ENCODE results near the gene BEGAIN. TPM values are rescaled to one million over a fixed set of nuclear protein-coding genes. Genes with fewer than 3 reads are reported as not detected.

Gene BEGAIN
- total RNA-seq, 4 donors from 2014 or later, result 0.51 to 1.8 TPM; not detected in 2

GRCh38 chr14:100560471-100560870 lies 26.7 kb downstream of the BEGAIN start:
- TF ChIP-seq CTCF (IDR thresholded peaks at IDR 0.05; ENCODE audit: low read depth), result no peak

GRCh38 chr14:100559455-100559854 lies 27.8 kb downstream of the BEGAIN start:
- no peak for TF ChIP-seq CTCF (IDR thresholded peaks at IDR 0.05; ENCODE audit: low read depth)

GRCh38 chr14:100558966-100559365 lies 28.3 kb downstream of the BEGAIN start:
- no peak for TF ChIP-seq CTCF (IDR thresholded peaks at IDR 0.05; ENCODE audit: low read depth)

- no peak for TF ChIP-seq CTCF (IDR thresholded peaks at IDR 0.05; ENCODE audit: low read depth)
Observed at GRCh38 chr14:100558226-100558625, 29.0 kb downstream of the BEGAIN start.

- TF ChIP-seq CTCF (IDR thresholded peaks at IDR 0.05; ENCODE audit: low read depth), result no peak
Observed at GRCh38 chr14:100557658-100558057, 29.6 kb downstream of the BEGAIN start.

- no peak for TF ChIP-seq CTCF (IDR thresholded peaks at IDR 0.05; ENCODE audit: low read depth)
Observed at GRCh38 chr14:100556936-100557505, 30.2 kb downstream of the BEGAIN start.

GRCh38 chr14:100556140-100556475 lies 31.1 kb downstream of the BEGAIN start:
- TF ChIP-seq CTCF (IDR thresholded peaks at IDR 0.05; ENCODE audit: low read depth), result no peak

Data from subcutaneous adipose tissue (tissue), 4 donors.